Left lobe of liver (tissue), 2 donors: Measurements from ENCODE around the gene PSAPL1. TPM values are rescaled to one million over a fixed set of nuclear protein-coding genes. Genes with fewer than 3 reads are reported as not detected.
A peak's percentile ranks its signal among the peaks of the same experiment; 100 is the strongest.

Experiments
- ATAC-seq: fragments of 200-7000 bp; cut with Tn5 transposase; one replicate; pipeline ENCODE4 v1.9.1; 2020; ENCODE audit warnings: mild to moderate bottlenecking, moderate library complexity
- DNase-seq: peaks from one replicate; pipeline ENCODE4 v3.0.0-alpha.2; 2020; ENCODE audit warnings: low spot score
- total RNA-seq: library from RNA; stranded (reverse); gene quantifications from one replicate; pipeline ENCODE4 v1.2.1, GENCODE V29; 2021
- donor health status: DM: no; HTN: no; CAD: no; lungs with moderate emphysema.
- donor health status: DM: no; HTN: yes; CAD: no.

PSAPL1 gene
- total RNA-seq, 1 donor from 2014 or later, result not detected

- DNase-seq, result no peak
- no peak for ATAC-seq
Observed at GRCh38 chr4:7398104-7398423, 36.7 kb downstream of the PSAPL1 start.

GRCh38 chr4:7397206-7398103 is 37.3 kb downstream of the PSAPL1 start:
- peak; percentile 29 for DNase-seq
- no peak for ATAC-seq

GRCh38 chr4:7396186-7396910 is 38.4 kb downstream of the PSAPL1 start:
- DNase-seq, result peak; percentile 2
- ATAC-seq, result no peak

- DNase-seq (peak; percentile 18), ATAC-seq (no peak)
Observed at GRCh38 chr4:7395645-7396044, 39.1 kb downstream of the PSAPL1 start.

- peak; percentile 21 for DNase-seq
Observed at GRCh38 chr4:7394681-7395451, 39.9 kb downstream of the PSAPL1 start.

GRCh38 chr4:7393601-7394575 is 40.8 kb downstream of the PSAPL1 start:
- DNase-seq (peak; percentile 26), ATAC-seq (no peak)

More at GRCh38 chr4:7394681-7395451, 39.9 kb downstream of the PSAPL1 start:
- ATAC-seq, result no peak

GRCh38 chr4:7392438-7393421 is 42.0 kb downstream of the PSAPL1 start:
- DNase-seq, result peak; percentile 26
- ATAC-seq, result no peak

GRCh38 chr4:7391637-7392437 is 42.9 kb downstream of the PSAPL1 start:
- no peak for ATAC-seq
- DNase-seq, result peak; percentile 27

- ATAC-seq, result no peak
Observed at GRCh38 chr4:7390906-7391636, 43.7 kb downstream of the PSAPL1 start.

GRCh38 chr4:7390336-7390735 is 44.4 kb downstream of the PSAPL1 start:
- no peak for ATAC-seq
- peak; percentile 14 for DNase-seq

More at GRCh38 chr4:7390906-7391636, 43.7 kb downstream of the PSAPL1 start:
- DNase-seq, result peak; percentile 26

- ATAC-seq (no peak), DNase-seq (peak; percentile 29)
Observed at GRCh38 chr4:7389719-7390118, 45.0 kb downstream of the PSAPL1 start.

GRCh38 chr4:7389101-7389701 is 45.5 kb downstream of the PSAPL1 start:
- no peak for ATAC-seq
- DNase-seq, result peak; percentile 30

- DNase-seq, result no peak
- no peak for ATAC-seq
Observed at GRCh38 chr4:7388627-7389026, 46.1 kb downstream of the PSAPL1 start.

- DNase-seq, result peak; percentile 28
- no peak for ATAC-seq
Observed at GRCh38 chr4:7387925-7388324, 46.8 kb downstream of the PSAPL1 start.

- ATAC-seq (no peak), DNase-seq (peak; percentile 39)
Observed at GRCh38 chr4:7384929-7385890, 49.5 kb downstream of the PSAPL1 start.
